MCF 10A (cell line): Measurements from ENCODE around the gene SYT15B. TPM values are rescaled to one million over a fixed set of nuclear protein-coding genes. Genes with fewer than 3 reads are reported as not detected.
A peak's percentile ranks its signal among the peaks of the same experiment; 100 is the strongest.
"Not testable (repeated sequence)": the region's sequence is repeated elsewhere in the genome, so short reads cannot be mapped to it uniquely, and the experiment has no call there.

Experiments
- BruUV-seq: library from RNA; stranded (reverse); fragments of 400-500 nt; replicated peaks from 2 replicates; lab custom pipeline; 2021; lab: Mats Ljungman, UMichigan
- CTCF ChIA-PET: fragments of 300-600 bp; sonication (Branson Sonifier 250); formaldehyde crosslinking; extraction: SDS; loops from one replicate; lab custom pipeline; 2021; ENCODE audit warnings: antibody characterized with exemption, inconsistent platforms; lab: Yijun Ruan, JAX
- POLR2A ChIA-PET: fragments of 300-600, 350-650 bp; sonication (Branson Sonifier 250); formaldehyde crosslinking; extraction: SDS; loops from one replicate; lab custom pipeline; 2020; ENCODE audit warnings: antibody characterized with exemption, inconsistent platforms; lab: Yijun Ruan, JAX
- DNase-seq: peaks from one replicate; pipeline ENCODE4 v3.0.0-alpha.2; 2018; ENCODE audit not compliant: unreplicated experiment
- H3K27ac Mint-ChIP-seq: one replicate; pipeline ENCODE4 v1.8.0; 2022; ENCODE audit warnings: mild to moderate bottlenecking, low read depth, mixed read lengths; ENCODE audit not compliant: unreplicated experiment
- H3K27me3 Mint-ChIP-seq: one replicate; pipeline ENCODE4 v1.8.0; 2022; ENCODE audit warnings: mixed read lengths; ENCODE audit not compliant: insufficient read depth, unreplicated experiment
- H3K36me3 Mint-ChIP-seq: one replicate; pipeline ENCODE4 v1.8.0; 2022; ENCODE audit warnings: mild to moderate bottlenecking, moderate library complexity, mixed read lengths; ENCODE audit not compliant: insufficient read depth, unreplicated experiment
- H3K4me1 Mint-ChIP-seq: one replicate; pipeline ENCODE4 v1.8.0; 2022; ENCODE audit warnings: mixed read lengths; ENCODE audit not compliant: insufficient read depth, unreplicated experiment
- H3K4me3 Mint-ChIP-seq: one replicate; pipeline ENCODE4 v1.8.0; 2022; ENCODE audit warnings: mild to moderate bottlenecking, moderate library complexity, mixed read lengths; ENCODE audit not compliant: unreplicated experiment
- H3K9me3 Mint-ChIP-seq: one replicate; pipeline ENCODE4 v1.8.0; 2022; ENCODE audit warnings: mixed read lengths; ENCODE audit not compliant: unreplicated experiment
- intact Hi-C: fragments of 100-400 bp; cut with micrococcal nuclease; formaldehyde crosslinking; loops from 2 replicates; pipeline ENCODE4 v1.14.1; 2022
- total RNA-seq: library from RNA; stranded (reverse); gene quantifications from 2 replicates; pipeline ENCODE4 v1.2.3, GENCODE V29; 2022

The SYT15B gene
- total RNA-seq, 1 experiment from 2014 or later, result 0.07 TPM

GRCh38 chr10:47743611-47744550, 19.5 kb downstream of the SYT15B start:
- H3K9me3 Mint-ChIP-seq, H3K4me1 Mint-ChIP-seq, CTCF ChIA-PET, H3K36me3 Mint-ChIP-seq, intact Hi-C loops, POLR2A ChIA-PET, H3K27me3 Mint-ChIP-seq, BruUV-seq, H3K27ac Mint-ChIP-seq: not testable (repeated sequence)
- peak overlapping the region; percentile 70 for H3K4me3 Mint-ChIP-seq
- peak; percentile 0 for DNase-seq

GRCh38 chr10:47740868-47741267, 22.5 kb downstream of the SYT15B start:
- H3K36me3 Mint-ChIP-seq, H3K9me3 Mint-ChIP-seq, POLR2A ChIA-PET, H3K4me3 Mint-ChIP-seq, H3K27ac Mint-ChIP-seq, H3K27me3 Mint-ChIP-seq, intact Hi-C loops, H3K4me1 Mint-ChIP-seq, DNase-seq, BruUV-seq, CTCF ChIA-PET: not testable (repeated sequence)

GRCh38 chr10:47730911-47731310, 32.5 kb downstream of the SYT15B start:
- DNase-seq, POLR2A ChIA-PET, H3K4me3 Mint-ChIP-seq, CTCF ChIA-PET, H3K27ac Mint-ChIP-seq, H3K36me3 Mint-ChIP-seq, H3K4me1 Mint-ChIP-seq, intact Hi-C loops, H3K27me3 Mint-ChIP-seq, H3K9me3 Mint-ChIP-seq, BruUV-seq: not testable (repeated sequence)

GRCh38 chr10:47725740-47726139, 37.7 kb downstream of the SYT15B start:
- H3K4me1 Mint-ChIP-seq, H3K4me3 Mint-ChIP-seq, BruUV-seq, POLR2A ChIA-PET, H3K27me3 Mint-ChIP-seq, intact Hi-C loops, CTCF ChIA-PET, H3K27ac Mint-ChIP-seq, H3K9me3 Mint-ChIP-seq, DNase-seq: not testable (repeated sequence)
- H3K36me3 Mint-ChIP-seq, result peaks cover 14% of the 10 kb centered on the region

GRCh38 chr10:47725047-47725446, 38.3 kb downstream of the SYT15B start:
- DNase-seq, BruUV-seq, intact Hi-C loops, H3K27me3 Mint-ChIP-seq, H3K9me3 Mint-ChIP-seq, H3K4me3 Mint-ChIP-seq, POLR2A ChIA-PET, CTCF ChIA-PET, H3K27ac Mint-ChIP-seq, H3K4me1 Mint-ChIP-seq: not testable (repeated sequence)
- H3K36me3 Mint-ChIP-seq, result peaks cover 14% of the 10 kb centered on the region

- H3K36me3 Mint-ChIP-seq, result peaks cover 14% of the 10 kb centered on the region
- H3K27ac Mint-ChIP-seq, H3K4me1 Mint-ChIP-seq, H3K27me3 Mint-ChIP-seq, intact Hi-C loops, CTCF ChIA-PET, POLR2A ChIA-PET, DNase-seq, BruUV-seq, H3K4me3 Mint-ChIP-seq, H3K9me3 Mint-ChIP-seq: not testable (repeated sequence)
These were observed 39.3 kb downstream of the SYT15B start for GRCh38 chr10:47724119-47724518.

GRCh38 chr10:47723362-47723761, 40.0 kb downstream of the SYT15B start:
- H3K4me3 Mint-ChIP-seq, H3K4me1 Mint-ChIP-seq, H3K9me3 Mint-ChIP-seq, CTCF ChIA-PET, H3K27ac Mint-ChIP-seq, POLR2A ChIA-PET, H3K27me3 Mint-ChIP-seq, BruUV-seq, intact Hi-C loops, DNase-seq: not testable (repeated sequence)
- peaks cover 14% of the 10 kb centered on the region for H3K36me3 Mint-ChIP-seq

GRCh38 chr10:47717011-47717769, 46.2 kb downstream of the SYT15B start:
- BruUV-seq, result not testable (repeated sequence)

More at GRCh38 chr10:47717011-47717769, 46.2 kb downstream of the SYT15B start:
- intact Hi-C loops, H3K27me3 Mint-ChIP-seq, CTCF ChIA-PET, H3K36me3 Mint-ChIP-seq, H3K9me3 Mint-ChIP-seq, POLR2A ChIA-PET, H3K27ac Mint-ChIP-seq, H3K4me3 Mint-ChIP-seq, DNase-seq, H3K4me1 Mint-ChIP-seq: not testable (repeated sequence)
